Epithelial cell of prostate (primary cell): Measurements from ENCODE around the gene MISFA.
"Not testable (repeated sequence)": the region's sequence is repeated elsewhere in the genome, so short reads cannot be mapped to it uniquely, and the experiment has no call there.

Source experiments
- DNase-seq: peaks from one replicate; pipeline ENCODE4 v3.0.0-alpha.2; 2011; ENCODE audit warnings: low read depth, low spot score
- H3K27ac ChIP-seq: fragments of 450-650 bp; 2 replicates; pipeline ENCODE4 v1.5.1; 2017; ENCODE audit warnings: mild to moderate bottlenecking

Gene MISFA

GRCh38 chr11:18599739-18600230, at the start of gene MISFA:
MISFA (plus strand) TSS chr11:18599789; CDS start chr11:18599929, 140 bp downstream.
- DNase-seq: no peak

DNA sequence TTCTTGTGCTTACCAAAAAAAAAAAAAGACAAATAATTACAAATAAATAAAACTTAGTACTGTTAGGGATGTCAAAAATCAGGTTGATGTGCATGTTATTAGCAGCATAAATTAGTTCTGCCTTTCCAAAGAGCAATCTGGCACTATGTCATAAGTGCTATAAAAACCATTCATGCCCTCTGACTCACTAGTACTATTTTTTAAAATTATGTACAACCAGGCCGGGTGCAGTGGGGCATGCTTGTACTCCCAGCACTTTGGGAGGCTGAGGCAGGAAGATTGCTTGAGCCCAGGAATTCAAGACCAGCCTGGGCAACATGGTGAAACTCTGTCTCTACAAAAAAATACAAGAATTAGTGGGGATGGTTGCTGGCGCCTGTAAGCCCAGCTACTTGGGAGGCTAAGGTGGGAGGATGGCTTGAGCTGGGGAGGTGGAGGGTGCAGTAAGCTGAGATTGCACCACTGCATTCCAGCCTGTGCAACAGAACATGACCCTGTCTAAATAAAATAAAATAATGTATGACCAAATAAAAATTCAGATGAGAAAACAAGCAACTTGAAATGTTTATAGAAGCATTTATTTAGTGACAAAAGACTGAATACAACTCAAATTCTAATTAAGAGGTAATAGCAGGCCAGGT, 36.4 kb upstream of the MISFA start:
- H3K27ac ChIP-seq: no peak overlapping the region
- DNase-seq: no peak

More at GRCh38 chr11:18599739-18600230, at the start of gene MISFA:
- H3K27ac ChIP-seq: no peak within 1 kb of the TSS

DNA sequence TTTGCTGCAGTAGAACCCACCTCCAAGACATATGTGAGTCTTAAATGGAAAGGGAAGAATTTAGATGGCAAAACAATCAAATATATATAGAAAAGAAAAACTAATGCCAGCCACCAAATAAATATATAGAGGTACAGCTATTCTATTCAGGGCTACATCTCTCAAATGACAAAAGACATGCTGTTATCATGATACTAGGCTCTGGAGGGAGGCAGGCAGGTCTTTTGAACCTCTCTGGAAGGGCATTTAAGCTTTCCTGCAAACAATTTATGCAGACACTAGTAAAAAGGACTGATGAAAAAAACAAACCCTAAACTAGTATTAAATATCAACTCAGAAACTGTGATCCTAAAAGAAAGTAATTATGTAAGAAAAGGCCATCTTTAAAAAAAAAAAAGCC, 35.4 kb upstream of the MISFA start:
- H3K27ac ChIP-seq: no peak overlapping the region
- no peak for DNase-seq

- H3K27ac ChIP-seq: peak overlapping the region; percentile 3
- no peak for DNase-seq
Measured at GRCh38 chr11:18566406-18566805, 33.2 kb upstream of the MISFA start.

GRCh38 chr11:18567081-18567480, 32.5 kb upstream of the MISFA start:
- no peak for DNase-seq
- peak overlapping the region; percentile 3 for H3K27ac ChIP-seq

- DNase-seq: no peak
- no peak overlapping the region for H3K27ac ChIP-seq
Measured at GRCh38 chr11:18575361-18575760, 24.2 kb upstream of the MISFA start.

- H3K27ac ChIP-seq: peak overlapping the region; percentile 37
- DNase-seq: peak; percentile 66
Measured at GRCh38 chr11:18578975-18579598, 20.5 kb upstream of the MISFA start.

- DNase-seq: no peak
Measured at GRCh38 chr11:18580113-18580766, 19.3 kb upstream of the MISFA start.

DNA sequence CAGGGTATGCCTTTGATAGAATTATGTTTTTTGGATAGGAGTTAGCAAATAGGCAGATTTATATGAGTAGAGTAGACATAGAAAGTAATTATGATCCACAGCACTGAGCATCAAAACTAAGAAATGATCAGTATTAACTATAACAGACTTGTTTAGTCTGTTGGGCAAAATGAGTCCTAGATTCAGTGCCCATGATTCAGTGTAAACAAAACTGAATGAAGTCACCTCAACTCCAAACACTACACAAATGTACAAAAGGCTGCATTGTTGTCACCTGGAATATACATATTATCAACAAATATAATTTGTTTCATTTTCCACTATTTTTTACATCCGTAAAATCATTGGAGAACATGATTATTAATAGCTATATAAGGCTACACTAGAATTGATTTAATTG, 17.8 kb upstream of the MISFA start:
- no peak for DNase-seq
- H3K27ac ChIP-seq: no peak overlapping the region

More at GRCh38 chr11:18580113-18580766, 19.3 kb upstream of the MISFA start:
- no peak overlapping the region for H3K27ac ChIP-seq

DNA sequence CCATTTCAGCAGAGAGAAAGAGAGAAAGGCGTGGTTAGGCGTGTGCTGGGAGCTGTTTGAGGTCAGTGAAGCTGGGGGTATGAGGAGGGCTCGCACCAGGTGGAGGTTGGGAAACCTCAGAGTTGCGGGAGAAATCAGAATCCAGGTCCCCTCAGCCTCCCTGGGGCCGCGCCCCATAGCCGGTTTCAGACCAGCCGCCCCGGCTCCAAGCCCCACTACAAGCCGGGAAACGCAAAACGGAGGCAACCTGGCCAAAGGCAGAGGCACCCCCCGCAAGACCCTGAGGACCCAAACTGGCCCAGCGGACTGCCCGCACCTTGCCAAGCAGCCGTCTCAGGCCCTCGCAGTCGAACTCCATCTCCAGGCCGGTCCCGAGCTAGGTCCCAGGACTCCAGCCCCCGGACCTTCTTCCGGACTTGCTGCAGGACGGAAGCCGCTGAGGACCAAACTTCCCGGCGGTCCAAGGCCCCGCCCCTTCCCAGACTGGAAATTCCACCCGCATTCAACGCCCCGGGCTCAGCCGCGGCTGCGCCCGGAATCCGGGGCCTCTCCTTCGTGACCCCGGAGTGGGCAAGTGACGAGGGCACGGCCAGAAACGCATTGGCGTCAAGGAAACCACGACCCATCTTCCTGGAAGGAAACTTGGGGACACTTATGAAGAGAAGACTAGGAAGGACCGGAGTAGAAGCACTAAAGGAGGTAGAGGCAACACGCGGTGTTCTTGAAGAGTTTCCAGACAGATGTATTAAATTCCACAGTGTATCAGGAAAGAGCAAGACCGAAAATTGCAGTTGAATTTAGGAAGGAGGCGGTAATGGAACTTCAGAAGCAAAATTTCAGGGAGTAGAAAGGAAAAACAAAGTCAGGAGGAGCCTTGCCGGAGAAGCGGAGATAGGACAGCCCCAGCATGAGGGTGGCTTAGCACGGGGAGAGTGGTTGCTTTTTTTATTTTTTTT, 11.0 kb upstream of the MISFA start, which contains the start of gene UEVLD:
UEVLD (minus strand) TSS at position 438 of the 956 bp plus-strand sequence; CDS start at position 358, 80 bp downstream.
- peak; percentile 41 for DNase-seq
- H3K27ac ChIP-seq: peak within 1 kb of the TSS; percentile 63

GRCh38 chr11:18590571-18590970, 9.0 kb upstream of the MISFA start:
- no peak for DNase-seq
- H3K27ac ChIP-seq: no peak overlapping the region

GRCh38 chr11:18594088-18594487, 5.5 kb upstream of the MISFA start:
- H3K27ac ChIP-seq: peak overlapping the region; percentile 34
- not testable (repeated sequence) for DNase-seq

DNA sequence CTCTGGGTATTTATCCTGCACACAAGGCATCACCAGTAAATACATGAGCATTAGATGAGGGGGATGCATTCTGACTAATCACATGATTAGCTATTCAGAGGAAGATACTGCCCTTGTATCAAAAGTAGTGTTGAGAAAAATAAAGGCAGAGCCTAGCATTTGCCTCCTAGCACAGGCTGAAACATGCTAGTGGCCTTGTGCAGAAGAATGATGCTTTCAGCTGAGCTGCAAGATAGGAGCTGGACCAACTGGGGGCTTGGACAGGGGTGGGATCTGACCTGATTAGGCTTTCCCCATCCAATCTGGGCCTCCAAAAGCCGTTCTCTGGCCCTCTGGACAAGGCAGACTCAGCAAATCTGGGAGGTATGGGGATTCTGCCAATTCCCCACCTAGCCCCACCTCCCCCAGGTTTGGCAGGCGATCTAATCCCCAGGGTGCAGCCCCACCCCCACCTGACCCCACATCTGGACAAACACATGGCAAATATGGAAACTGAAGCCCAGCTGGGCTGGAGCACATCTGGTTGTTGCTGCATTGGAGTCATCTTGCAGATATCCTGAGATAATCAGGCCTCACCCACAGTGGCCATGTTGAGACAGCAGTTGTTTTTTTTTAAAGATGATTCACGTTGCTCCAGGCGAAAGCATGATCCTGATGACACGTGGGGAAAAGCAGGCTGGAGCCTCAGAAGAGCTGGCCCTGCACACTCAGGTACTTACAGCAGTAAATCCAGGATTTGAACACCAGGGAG, 4.4 kb upstream of the MISFA start:
- peak overlapping the region; percentile 34 for H3K27ac ChIP-seq
- peak; percentile 63 for DNase-seq

DNA sequence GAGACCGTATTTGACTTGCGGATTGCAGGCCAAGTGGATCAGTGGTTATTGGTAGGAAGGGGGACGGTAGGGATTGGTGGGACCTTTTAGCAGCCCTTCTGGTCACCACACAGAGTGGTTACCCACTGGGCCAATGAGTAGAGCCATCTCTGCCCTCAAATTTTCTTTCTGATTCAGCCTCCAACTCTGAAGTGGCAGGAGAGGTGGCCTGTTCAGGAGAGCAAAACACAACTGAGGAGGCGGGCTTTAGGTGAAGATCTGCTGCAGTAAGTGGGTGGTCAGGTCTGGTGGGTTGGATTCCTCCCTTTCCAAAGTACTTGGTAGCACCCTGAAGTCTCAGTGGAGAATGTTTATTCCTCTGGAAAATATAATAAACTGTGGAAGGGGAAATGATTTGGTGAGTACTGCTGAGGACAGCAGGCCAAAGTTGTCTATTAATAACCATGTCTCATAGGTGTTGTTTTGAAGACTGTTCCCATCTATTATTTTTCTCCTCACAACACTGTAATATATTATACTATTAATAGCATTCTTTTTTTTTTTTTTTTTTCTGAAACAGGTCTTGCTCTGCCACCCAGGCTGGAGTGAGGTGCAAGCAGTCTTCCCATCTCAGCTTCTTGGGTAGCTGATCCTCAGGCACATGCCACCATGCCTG, 1.5 kb downstream of the MISFA start:
- no peak overlapping the region for H3K27ac ChIP-seq
- no peak for DNase-seq

- DNase-seq: no peak
- H3K27ac ChIP-seq: no peak overlapping the region
Measured at GRCh38 chr11:18608376-18608775, 8.8 kb downstream of the MISFA start.

GRCh38 chr11:18611196-18611595, 11.6 kb downstream of the MISFA start:
- H3K27ac ChIP-seq: no peak overlapping the region
- no peak for DNase-seq

DNA sequence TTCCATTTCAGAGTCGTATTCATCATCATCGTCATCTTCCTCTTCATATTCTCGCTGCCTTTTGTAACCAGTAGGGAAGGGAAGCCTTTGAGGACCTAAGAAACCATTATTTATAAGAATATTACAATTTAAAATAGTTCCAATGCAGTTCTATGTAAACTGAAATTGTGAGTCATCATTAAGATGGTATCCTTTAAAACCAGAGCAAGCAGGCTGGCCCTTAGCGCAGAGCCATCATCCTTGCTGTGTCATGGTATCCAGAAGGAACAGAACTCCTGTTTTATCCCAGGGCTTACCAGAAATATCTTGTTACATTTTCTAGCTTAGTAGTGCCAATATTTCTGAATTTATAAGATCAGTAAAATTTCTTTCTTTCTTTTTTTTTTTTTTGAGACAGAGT, 12.8 kb downstream of the MISFA start:
- no peak for DNase-seq
- H3K27ac ChIP-seq: no peak overlapping the region

DNA sequence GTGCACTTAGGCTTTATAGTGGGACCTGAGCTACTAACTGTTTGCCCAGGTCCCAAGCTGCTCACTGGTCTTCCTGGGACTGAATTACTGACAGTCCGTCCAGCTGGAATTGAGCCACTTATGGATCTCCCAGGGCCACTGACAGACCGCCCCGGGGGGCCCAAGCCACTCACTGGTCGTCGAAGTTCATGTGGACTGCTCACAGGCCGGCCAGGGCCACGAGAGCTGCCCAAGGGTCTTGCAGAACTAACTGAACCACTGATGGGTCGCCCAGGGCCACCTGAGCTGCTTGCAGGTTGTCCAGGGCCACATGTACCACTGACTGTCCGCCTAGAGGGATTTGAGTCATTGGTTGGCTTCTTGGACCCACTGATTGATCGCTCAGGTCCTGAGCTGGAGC, 15.1 kb downstream of the MISFA start:
- H3K27ac ChIP-seq: no peak overlapping the region
- no peak for DNase-seq
